H1 (cell line): ENCODE data around the gene MIPEP. TPM values are rescaled to one million over a fixed set of nuclear protein-coding genes. Genes with fewer than 3 reads are reported as not detected.

Experiments used
- CTCF ChIA-PET: fragments of 300-600 bp; sonication (Branson Sonifier 250); formaldehyde crosslinking; loops from one replicate; lab custom pipeline; 2021; ENCODE audit not compliant: partially characterized antibody; lab: Charles Lee
- POLR2A ChIA-PET: fragments of 300-600 bp; sonication (Branson Sonifier 250); formaldehyde crosslinking; loops from one replicate; lab custom pipeline; 2021; ENCODE audit warnings: inconsistent platforms; ENCODE audit not compliant: partially characterized antibody; lab: Charles Lee
- DNase-seq, 2 experiments: peaks; one replicate each; pipeline versions ENCODE4 v3.0.0 to v3.0.0-alpha.2; 2010 to 2022; ENCODE audit warnings: low spot score in 2 of 2, low read depth in 1 of 2, mixed read lengths in 1 of 2
- FAIRE-seq: peaks from 2 replicates; lab custom pipeline; 2011; peaks lifted over from hg19 to GRCh38; lab: Jason Lieb, UNC
- H2AFZ ChIP-seq: 2 replicates; pipeline ENCODE4 v1.8.1; 2012; ENCODE audit warnings: low read length, inconsistent platforms
- H2AK5ac ChIP-seq: 2 replicates; pipeline ENCODE4 v1.6.1; 2013; ENCODE audit warnings: low read depth, low read length
- H2BK120ac ChIP-seq: replicated peaks from 2 replicates; pipeline ENCODE3; 2013; ENCODE audit warnings: low read depth, low read length, inconsistent platforms
- H2BK12ac ChIP-seq: 2 replicates; pipeline ENCODE4 v1.6.1; 2013; ENCODE audit warnings: low read depth, low read length
- H2BK15ac ChIP-seq: 2 replicates; pipeline ENCODE4 v1.6.1; 2013; ENCODE audit warnings: low read length
- H2BK20ac ChIP-seq: 2 replicates; pipeline ENCODE4 v1.6.1; 2013; ENCODE audit warnings: low read length
- H2BK5ac ChIP-seq: 2 replicates; pipeline ENCODE4 v1.6.1; 2013; ENCODE audit warnings: low read depth, low read length
- H3K14ac ChIP-seq: 2 replicates; pipeline ENCODE4 v1.6.1; 2013; ENCODE audit warnings: inconsistent platforms; ENCODE audit not compliant: insufficient read length
- H3K18ac ChIP-seq: 2 replicates; pipeline ENCODE4 v1.6.1; 2013; ENCODE audit warnings: low read length; ENCODE audit errors: extremely low read depth
- H3K23ac ChIP-seq: 2 replicates; pipeline ENCODE4 v1.6.1; 2013; ENCODE audit warnings: inconsistent platforms; ENCODE audit not compliant: insufficient read length
- H3K23me2 ChIP-seq: 2 replicates; pipeline ENCODE4 v1.6.1; 2013; ENCODE audit warnings: low read depth, low read length
- H3K27ac ChIP-seq: 2 replicates; pipeline ENCODE4 v1.6.1; 2011; ENCODE audit warnings: low read depth, low read length, inconsistent platforms
- H3K27me3 ChIP-seq, 4 experiments: replicated peaks in 1 of 4; 1 replicate in 1 of 4; 2 replicates in 3 of 4; pipeline versions ENCODE4 v1.6.1 to v1.8.1; 2011 to 2013; ENCODE audit warnings: low read length in 3 of 4, mild to moderate bottlenecking in 3 of 4, inconsistent platforms in 2 of 4, mixed read lengths in 2 of 4, moderate library complexity in 1 of 4; ENCODE audit not compliant: control insufficient read depth in 3 of 4, insufficient read depth in 3 of 4; ENCODE audit errors: extremely low read depth in 1 of 4
- H3K36me3 ChIP-seq, 4 experiments: 2 replicates each; pipeline versions ENCODE4 v1.6.1 to v1.8.1; 2011 to 2013; ENCODE audit warnings: mild to moderate bottlenecking in 4 of 4, low read length in 3 of 4, moderate library complexity in 2 of 4, control low read depth in 1 of 4, inconsistent platforms in 1 of 4; ENCODE audit not compliant: insufficient read depth in 4 of 4, control insufficient read depth in 2 of 4
- H3K4ac ChIP-seq: replicated peaks from 2 replicates; pipeline ENCODE3; 2013; ENCODE audit warnings: low read length, low read depth, mixed read lengths, inconsistent platforms; ENCODE audit not compliant: insufficient read length
- H3K4me1 ChIP-seq, 4 experiments: replicated peaks in 1 of 4; 1 replicate in 1 of 4; 2 replicates in 3 of 4; pipeline versions ENCODE4 v1.6.1 to v1.8.1; 2011 to 2013; ENCODE audit warnings: low read length in 3 of 4, inconsistent platforms in 2 of 4, mixed read lengths in 1 of 4; ENCODE audit not compliant: insufficient read depth in 4 of 4, control insufficient read depth in 3 of 4
- H3K4me2 ChIP-seq, 2 experiments: 2 replicates each; pipeline versions ENCODE4 v1.6.1 to v1.8.1; 2011 to 2013; ENCODE audit warnings: low read depth in 2 of 2, low read length in 2 of 2, control low read depth in 1 of 2, inconsistent platforms in 1 of 2, mild to moderate bottlenecking in 1 of 2; ENCODE audit not compliant: insufficient read depth in 1 of 2
- H3K4me3 ChIP-seq, 4 experiments: fragments of 200-600, 300-600 bp in 1 of 4; sonication (generic), shearing (Covaris generic), sonication (Bioruptor Twin) in 1 of 4; 2 replicates each; pipeline versions ENCODE4 v1.5.1 to v1.8.1; 2011 to 2016; ENCODE audit warnings: low read length in 4 of 4, low read depth in 3 of 4, control low read depth in 2 of 4, inconsistent platforms in 2 of 4, mild to moderate bottlenecking in 2 of 4, mixed read lengths in 1 of 4, moderate library complexity in 1 of 4; ENCODE audit not compliant: insufficient read depth in 2 of 4; ENCODE audit errors: extremely low read depth in 1 of 4
- H3K56ac ChIP-seq: replicated peaks from 2 replicates; pipeline ENCODE3; 2013; ENCODE audit warnings: low read depth, mild to moderate bottlenecking, mixed read lengths, low read length, inconsistent platforms; ENCODE audit not compliant: insufficient read length
- H3K79me1 ChIP-seq: 2 replicates; pipeline ENCODE4 v1.6.1; 2013; ENCODE audit warnings: low read depth, low read length, control low read depth
- H3K79me2 ChIP-seq, 2 experiments: 2 replicates each; pipeline versions ENCODE4 v1.6.1 to v1.8.1; 2012 to 2013; ENCODE audit warnings: low read length in 2 of 2, mild to moderate bottlenecking in 2 of 2, inconsistent platforms in 1 of 2; ENCODE audit not compliant: insufficient read depth in 2 of 2, control insufficient read depth in 1 of 2
- H3K9ac ChIP-seq, 4 experiments: replicated peaks in 1 of 4; 1 replicate in 1 of 4; 2 replicates in 3 of 4; pipeline versions ENCODE4 v1.6.1 to v1.8.1; 2011 to 2013; ENCODE audit warnings: low read depth in 3 of 4, low read length in 3 of 4, control low read depth in 2 of 4, mild to moderate bottlenecking in 2 of 4, moderate library complexity in 2 of 4, inconsistent platforms in 1 of 4; ENCODE audit errors: extremely low read depth in 1 of 4
- H3K9me3 ChIP-seq, 2 experiments: 2 replicates each; pipeline versions ENCODE4 v1.6.1 to v1.8.1; 2012 to 2013; ENCODE audit warnings: mild to moderate bottlenecking in 2 of 2, moderate library complexity in 2 of 2, control low read depth in 1 of 2, inconsistent platforms in 1 of 2, low read depth in 1 of 2, low read length in 1 of 2, mixed read lengths in 1 of 2; ENCODE audit not compliant: insufficient read depth in 2 of 2
- H4K20me1 ChIP-seq, 2 experiments: replicated peaks in 1 of 2; 2 replicates each; pipeline versions ENCODE3 to v1.8.1; 2011 to 2013; ENCODE audit warnings: inconsistent platforms in 2 of 2, low read length in 2 of 2, mild to moderate bottlenecking in 1 of 2; ENCODE audit not compliant: insufficient read depth in 2 of 2, control insufficient read depth in 1 of 2
- H4K5ac ChIP-seq: 2 replicates; pipeline ENCODE4 v1.6.1; 2013; ENCODE audit warnings: low read length, low read depth, mixed read lengths, inconsistent platforms; ENCODE audit not compliant: insufficient read length
- H4K8ac ChIP-seq: 2 replicates; pipeline ENCODE4 v1.8.0; 2013; ENCODE audit warnings: mild to moderate bottlenecking, moderate library complexity, low read length, inconsistent platforms; ENCODE audit not compliant: insufficient read depth; ENCODE audit errors: extremely low read depth
- H4K91ac ChIP-seq: replicated peaks from 2 replicates; pipeline ENCODE3; 2013; ENCODE audit warnings: low read length, mixed read lengths, inconsistent platforms; ENCODE audit not compliant: insufficient read length
- ATF3 ChIP-seq: IDR thresholded peaks from 2 replicates; pipeline ENCODE4 v1.6.1; 2011; ENCODE audit warnings: low read depth, mild to moderate bottlenecking, low read length; ENCODE audit not compliant: insufficient read depth
- GTF2F1 ChIP-seq: IDR thresholded peaks from 2 replicates; pipeline ENCODE4 v1.6.1; 2012; ENCODE audit warnings: low read depth, low read length, improper control_type of control experiment, borderline replicate concordance
- TAF1 ChIP-seq: IDR thresholded peaks from 2 replicates; pipeline ENCODE4 v1.6.1; 2011; ENCODE audit warnings: mild to moderate bottlenecking, low read depth, low read length
- WGBS, 2 experiments: shearing (Covaris generic) in 1 of 2; methylation state at CpG; one replicate each; pipeline versions ENCODE4 v1.1.6 to v1.1.7; 2013 to 2015; ENCODE audit warnings: low lambda C conversion rate in 2 of 2, mixed read lengths in 2 of 2, inconsistent platforms in 1 of 2, low coverage in 1 of 2, missing lambda C conversion rate in 1 of 2; ENCODE audit not compliant: insufficient replicate concordance in 2 of 2, insufficient coverage in 1 of 2, insufficient read length in 1 of 2; ENCODE audit errors: extremely low coverage in 1 of 2, missing lambda C conversion rate in 1 of 2; 5-methylcytosine and 5-hydroxymethylcytosine counted together
- polyA plus RNA-seq, 7 experiments: library from polyadenylated mRNA; depleted of rRNA in 3 of 7; stranded (reverse) in 5 of 7; unstranded in 2 of 7; fragments of >200 nt in 5 of 7; fragments of 200-250 nt in 2 of 7; gene quantifications; 1 replicate in 5 of 7; 2 replicates in 1 of 7; 4 replicates in 1 of 7; pipeline versions ENCODE4 v1.2.1 to v1.2.3, GENCODE V29; 2011 to 2013; ENCODE audit warnings: missing spikeins in 2 of 7, mixed read lengths in 2 of 7
- total RNA-seq: library from RNA; stranded (reverse); fragmentation: NEBNext Ultra II Directional; extraction: Animal tissue kit (Norgen Biotek cat#: 25700); gene quantifications from 2 replicates; pipeline ENCODE4 v1.2.1, GENCODE V29; 2021

Gene MIPEP
- total and polyA plus RNA-seq, 2 of the 8 experiments (the other 6 are each of a cell fraction or from before 2014, with no cell fraction given), result 24.0 to 24.2 TPM

GRCh38 chr13:23739596-23739995 lies 149.6 kb downstream of the MIPEP start:
- Histone ChIP-seq H3K4ac (no peak overlapping the region), H3K4me3 (no peak overlapping the region), H3K36me3 (no peaks in the 10 kb centered on the region), H4K5ac (no peak overlapping the region), H2BK20ac (0 out of 2 replicates have a peak overlapping the region, but pooled peaks have one; percentile 66), H3K23ac (no peak overlapping the region), H4K8ac (no peak overlapping the region), H2BK15ac (no peak overlapping the region), H3K27ac (no peak overlapping the region), H3K18ac (no peak overlapping the region), H3K4me1 (no peaks in the 10 kb centered on the region), H3K79me1 (no peaks in the 10 kb centered on the region), H2BK5ac (no peak overlapping the region), H3K14ac (no peak overlapping the region), H2AFZ (no peak overlapping the region), H3K27me3 (no peaks in the 10 kb centered on the region), H3K4me2 (no peak overlapping the region), H2AK5ac (no peak overlapping the region), H4K91ac (no peak overlapping the region), H2BK12ac (no peak overlapping the region), H3K56ac (no peak overlapping the region), H2BK120ac (no peak overlapping the region), H3K23me2 (no peaks in the 10 kb centered on the region), H4K20me1 (no peaks in the 10 kb centered on the region), H3K9ac (no peak overlapping the region), H3K79me2 (no peaks in the 10 kb centered on the region), H3K9me3 (no peaks in the 10 kb centered on the region)
- ChIA-PET CTCF (interaction anchor here (1.1 to 3.2 kb wide), 4 partner anchors 13 to 18 kb away, joined by 3 to 21 read pairs (median 4); no protein-coding TSS in a partner anchor), POLR2A (no interaction called here)
- 86% methylated on average over 3 of the region's 3 CpGs; no CpG with 5 or more reads in 1 of the 2 experiments for WGBS, 2 experiments
- FAIRE-seq, result no peak
- DNase-seq, result no peak
- TF ChIP-seq GTF2F1, result no peak
- no peak for TF ChIP-seq ATF3
- no peak for TF ChIP-seq TAF1
